K562 (cell line): ENCODE data around the gene HAGHL. TPM values are rescaled to one million over a fixed set of nuclear protein-coding genes. Genes with fewer than 3 reads are reported as not detected.

Source experiments
- E2F1 ChIP-seq: sonication (generic); formaldehyde crosslinking; IDR thresholded peaks from 2 replicates; pipeline ENCODE4 v1.8.1; 2023; ENCODE audit warnings: mild to moderate bottlenecking, missing genetic modification reagents, moderate library complexity
- FOXJ2 ChIP-seq: fragments of 200-800 bp; sonication (Bioruptor generic); IDR thresholded peaks from 2 replicates; pipeline ENCODE4 v1.6.1; 2016; ENCODE audit warnings: missing genetic modification characterization, missing compliant biosample characterization
- HMG20B ChIP-seq: fragments of 250-450 bp; sonication (Bioruptor Pico); IDR thresholded peaks from 2 replicates; pipeline ENCODE4 v1.5.0; 2021; ENCODE audit warnings: mild to moderate bottlenecking
- JUNB ChIP-seq: fragments of 450-650 bp; formaldehyde crosslinking; conservative IDR thresholded peaks from 2 replicates; pipeline ENCODE4 v1.4.0; 2020; ENCODE audit warnings: mild to moderate bottlenecking
- KLF1 ChIP-seq: fragments of 450-650 bp; IDR thresholded peaks from 2 replicates; pipeline ENCODE4 v1.6.1; 2016; ENCODE audit warnings: missing genetic modification characterization, missing compliant biosample characterization
- KLF6 ChIP-seq: fragments of 250-450 bp; sonication (Bioruptor Pico); IDR thresholded peaks from 2 replicates; pipeline ENCODE4 v1.4.0; 2020; ENCODE audit warnings: mild to moderate bottlenecking, moderate library complexity, borderline replicate concordance
- LEF1 ChIP-seq: fragments of 450-650 bp; IDR thresholded peaks from 2 replicates; pipeline ENCODE4 v1.6.1; 2016; ENCODE audit warnings: mild to moderate bottlenecking
- MAFG ChIP-seq: fragments of 450-650 bp; conservative IDR thresholded peaks from 2 replicates; pipeline ENCODE4 v1.6.1; 2016; ENCODE audit warnings: missing genetic modification characterization, missing compliant biosample characterization
- MAZ ChIP-seq, 2 experiments: fragments of 450-650 bp in 1 of 2; sonication (generic) in 1 of 2; formaldehyde crosslinking; IDR thresholded peaks in 1 of 2; conservative IDR thresholded peaks in 1 of 2; 2 replicates each; pipeline versions ENCODE4 v1.4.0 to v1.5.0; 2020; ENCODE audit warnings: mild to moderate bottlenecking in 1 of 2, missing genetic modification reagents in 1 of 2
- NFRKB ChIP-seq: fragments of 450-650 bp; IDR thresholded peaks from 2 replicates; pipeline ENCODE4 v1.6.1; 2016; ENCODE audit warnings: low read depth
- NRF1 ChIP-seq, 2 experiments: fragments of 450-650 bp; IDR thresholded peaks in 1 of 2; conservative IDR thresholded peaks in 1 of 2; 2 replicates each; pipeline ENCODE4 v1.6.1; 2014; ENCODE audit warnings: mild to moderate bottlenecking in 2 of 2
- PHTF2 ChIP-seq: fragments of 250-450 bp; sonication (Bioruptor Pico); IDR thresholded peaks from 2 replicates; pipeline ENCODE4 v1.5.0; 2021; ENCODE audit warnings: mild to moderate bottlenecking
- PTBP1 ChIP-seq: fragments of 200-400 bp; formaldehyde crosslinking; IDR thresholded peaks from 2 replicates; pipeline ENCODE4 v1.6.1; 2017; ENCODE audit warnings: low read depth, low read length
- RBM34 ChIP-seq: fragments of 200-400 bp; formaldehyde crosslinking; IDR thresholded peaks from 2 replicates; pipeline ENCODE4 v1.6.1; 2018; ENCODE audit warnings: low read length, borderline replicate concordance; ENCODE audit not compliant: insufficient read depth
- RUNX1 ChIP-seq: sonication (generic); IDR thresholded peaks from 2 replicates; pipeline ENCODE4 v1.6.1; 2016; ENCODE audit warnings: antibody characterized with exemption, low read depth
- TAF1 ChIP-seq: IDR thresholded peaks from 2 replicates; pipeline ENCODE4 v1.6.1; 2011; ENCODE audit warnings: mild to moderate bottlenecking, low read length, moderate library complexity; ENCODE audit not compliant: insufficient read depth, control insufficient read depth, severe bottlenecking; ENCODE audit errors: extremely low read depth
- XRCC4 ChIP-seq: IDR thresholded peaks from one replicate; pipeline ENCODE4 v1.6.1; 2011; ENCODE audit not compliant: insufficient read depth, insufficient read length; ENCODE audit errors: extremely low read depth
- ZNF445 ChIP-seq: fragments of 250-450 bp; sonication (Bioruptor Pico); IDR thresholded peaks from 2 replicates; pipeline ENCODE4 v1.4.0; 2020; ENCODE audit warnings: low read depth, mild to moderate bottlenecking, moderate library complexity
- polyA plus RNA-seq, 8 experiments: library from polyadenylated mRNA; depleted of rRNA in 4 of 8; stranded (reverse) in 5 of 8; unstranded in 3 of 8; fragments of >200 nt; fragmentation: Nextera tagmentation in 2 of 8; fragmentation: Illumina TruSeq in 1 of 8; extraction: Ambion mirVana in 2 of 8; extraction: Trizol in 1 of 8; gene quantifications; 2 replicates each; pipeline versions ENCODE4 v1.2.1 to v1.2.3, GENCODE V29; 2011 to 2014; ENCODE audit warnings: inconsistent platforms in 1 of 8, missing spikeins in 1 of 8
- total RNA-seq, 7 experiments: library from RNA; depleted of rRNA in 6 of 7; stranded (reverse); fragments of >200 nt in 6 of 7; fragmentation: Illumina TruSeq in 2 of 7; extraction: Trizol in 2 of 7; gene quantifications; 2 replicates each; pipeline versions ENCODE4 v1.2.1 to v1.2.3, GENCODE V29; 2011 to 2021; ENCODE audit warnings: low replicate concordance in 1 of 7
- TF ChIP-seq, protein P1 (sequence below): fragments of 250-450 bp; sonication (Bioruptor Pico); IDR thresholded peaks from 2 replicates; pipeline ENCODE4 v1.5.0; 2021
- TF ChIP-seq, protein P2 (sequence below): sonication (generic); formaldehyde crosslinking; IDR thresholded peaks from 2 replicates; pipeline ENCODE4 v1.8.1; 2023; ENCODE audit warnings: mild to moderate bottlenecking, missing genetic modification reagents
- TF ChIP-seq, protein P3 (sequence below): fragments of 250-450 bp; sonication (Bioruptor Pico); IDR thresholded peaks from 2 replicates; pipeline ENCODE4 v1.8.0; 2021; ENCODE audit warnings: moderate library complexity, mild to moderate bottlenecking, inconsistent platforms

The HAGHL gene
- total and polyA plus RNA-seq, 9 of the 15 experiments (the other 6 are each of a cell fraction or from before 2014, with no cell fraction given) = 0.31 to 83.4 (median 20.7) TPM

DNA sequence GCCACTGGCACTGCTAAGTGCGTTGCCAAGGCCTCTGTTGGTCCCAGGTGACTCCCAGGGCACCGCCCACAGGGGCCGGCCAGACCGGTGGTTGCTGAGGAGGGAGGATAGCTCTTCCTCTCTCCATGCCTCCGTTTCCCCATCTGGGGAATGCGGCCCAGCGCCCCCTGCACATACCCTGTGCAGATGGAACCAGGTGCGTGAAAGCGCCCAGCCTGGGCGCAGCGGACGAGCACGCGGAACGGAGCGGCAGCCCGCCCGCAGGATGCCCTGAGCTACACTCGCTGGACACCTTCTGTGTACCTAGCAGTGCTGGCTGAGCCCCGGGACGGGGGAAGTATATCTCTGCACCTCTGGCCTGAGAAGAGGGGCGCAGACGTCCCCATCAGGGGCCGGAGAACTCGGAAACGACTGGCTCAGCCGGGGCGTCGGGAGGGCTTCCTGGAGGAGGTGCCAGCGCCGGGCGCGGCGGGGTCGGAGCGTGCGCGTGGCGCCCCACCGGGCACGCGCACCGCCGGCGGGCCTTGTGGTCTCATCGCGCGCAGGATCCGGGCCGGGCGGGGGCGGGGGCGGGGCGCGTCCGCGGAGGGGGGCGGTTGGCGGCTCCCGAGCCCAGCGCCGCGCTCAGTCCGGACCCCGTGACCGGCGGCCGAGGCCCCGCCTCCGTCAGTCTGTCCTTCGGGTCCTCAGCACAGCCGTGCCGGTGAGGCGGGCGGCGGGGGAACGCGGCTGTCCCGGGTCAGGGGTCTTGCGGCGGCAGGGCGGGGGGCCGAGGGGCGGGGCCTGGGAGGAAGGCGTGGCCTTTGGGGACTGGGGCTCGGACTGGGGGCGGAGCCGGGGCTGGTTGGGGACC is at the start of gene HAGHL, which contains the start of gene CCDC78 (continued):
- TF ChIP-seq MAZ (CRISPR knock-in tag; conservative IDR thresholded peaks at IDR 0.05 in 1 of 2, IDR thresholded peaks at IDR 0.05 in 1 of 2) (no peak; a peak in 1 of 4 replicates), PHTF2 (CRISPR knock-in tag) (no peak), NRF1 (conservative IDR thresholded peaks at IDR 0.05 in 1 of 2, IDR thresholded peaks at IDR 0.05 in 1 of 2) (peak; percentile 65 to 73; a peak in 2 of 4 replicates), E2F1 (CRISPR knock-in tag) (no peak), ZNF445 (CRISPR knock-in tag) (no peak), NFRKB (no peak), LEF1 (no peak), PTBP1 (peak; percentile 91), RBM34 (no peak), KLF6 (no peak), XRCC4 (no peak), RUNX1 (no peak), FOXJ2 (tag) (no peak), TAF1 (peak; percentile 33), MAFG (tag) (no peak), KLF1 (tag) (no peak), HMG20B (no peak), JUNB (CRISPR knock-in tag) (no peak)
- TF ChIP-seq, protein P1, sequence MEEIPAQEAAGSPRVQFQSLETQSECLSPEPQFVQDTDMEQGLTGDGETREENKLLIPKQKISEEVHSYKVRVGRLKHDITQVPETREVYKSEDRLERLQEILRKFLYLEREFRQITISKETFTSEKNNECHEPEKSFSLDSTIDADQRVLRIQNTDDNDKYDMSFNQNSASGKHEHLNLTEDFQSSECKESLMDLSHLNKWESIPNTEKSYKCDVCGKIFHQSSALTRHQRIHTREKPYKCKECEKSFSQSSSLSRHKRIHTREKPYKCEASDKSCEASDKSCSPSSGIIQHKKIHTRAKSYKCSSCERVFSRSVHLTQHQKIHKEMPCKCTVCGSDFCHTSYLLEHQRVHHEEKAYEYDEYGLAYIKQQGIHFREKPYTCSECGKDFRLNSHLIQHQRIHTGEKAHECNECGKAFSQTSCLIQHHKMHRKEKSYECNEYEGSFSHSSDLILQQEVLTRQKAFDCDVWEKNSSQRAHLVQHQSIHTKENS (CRISPR knock-in tag) = no peak
- TF ChIP-seq, protein P2, sequence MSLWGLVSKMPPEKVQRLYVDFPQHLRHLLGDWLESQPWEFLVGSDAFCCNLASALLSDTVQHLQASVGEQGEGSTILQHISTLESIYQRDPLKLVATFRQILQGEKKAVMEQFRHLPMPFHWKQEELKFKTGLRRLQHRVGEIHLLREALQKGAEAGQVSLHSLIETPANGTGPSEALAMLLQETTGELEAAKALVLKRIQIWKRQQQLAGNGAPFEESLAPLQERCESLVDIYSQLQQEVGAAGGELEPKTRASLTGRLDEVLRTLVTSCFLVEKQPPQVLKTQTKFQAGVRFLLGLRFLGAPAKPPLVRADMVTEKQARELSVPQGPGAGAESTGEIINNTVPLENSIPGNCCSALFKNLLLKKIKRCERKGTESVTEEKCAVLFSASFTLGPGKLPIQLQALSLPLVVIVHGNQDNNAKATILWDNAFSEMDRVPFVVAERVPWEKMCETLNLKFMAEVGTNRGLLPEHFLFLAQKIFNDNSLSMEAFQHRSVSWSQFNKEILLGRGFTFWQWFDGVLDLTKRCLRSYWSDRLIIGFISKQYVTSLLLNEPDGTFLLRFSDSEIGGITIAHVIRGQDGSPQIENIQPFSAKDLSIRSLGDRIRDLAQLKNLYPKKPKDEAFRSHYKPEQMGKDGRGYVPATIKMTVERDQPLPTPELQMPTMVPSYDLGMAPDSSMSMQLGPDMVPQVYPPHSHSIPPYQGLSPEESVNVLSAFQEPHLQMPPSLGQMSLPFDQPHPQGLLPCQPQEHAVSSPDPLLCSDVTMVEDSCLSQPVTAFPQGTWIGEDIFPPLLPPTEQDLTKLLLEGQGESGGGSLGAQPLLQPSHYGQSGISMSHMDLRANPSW (CRISPR knock-in tag) = no peak
- TF ChIP-seq, protein P3, sequence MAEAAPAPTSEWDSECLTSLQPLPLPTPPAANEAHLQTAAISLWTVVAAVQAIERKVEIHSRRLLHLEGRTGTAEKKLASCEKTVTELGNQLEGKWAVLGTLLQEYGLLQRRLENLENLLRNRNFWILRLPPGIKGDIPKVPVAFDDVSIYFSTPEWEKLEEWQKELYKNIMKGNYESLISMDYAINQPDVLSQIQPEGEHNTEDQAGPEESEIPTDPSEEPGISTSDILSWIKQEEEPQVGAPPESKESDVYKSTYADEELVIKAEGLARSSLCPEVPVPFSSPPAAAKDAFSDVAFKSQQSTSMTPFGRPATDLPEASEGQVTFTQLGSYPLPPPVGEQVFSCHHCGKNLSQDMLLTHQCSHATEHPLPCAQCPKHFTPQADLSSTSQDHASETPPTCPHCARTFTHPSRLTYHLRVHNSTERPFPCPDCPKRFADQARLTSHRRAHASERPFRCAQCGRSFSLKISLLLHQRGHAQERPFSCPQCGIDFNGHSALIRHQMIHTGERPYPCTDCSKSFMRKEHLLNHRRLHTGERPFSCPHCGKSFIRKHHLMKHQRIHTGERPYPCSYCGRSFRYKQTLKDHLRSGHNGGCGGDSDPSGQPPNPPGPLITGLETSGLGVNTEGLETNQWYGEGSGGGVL (CRISPR knock-in tag) = no peak
